ENCODE results near the gene LHX1. TPM values are rescaled to one million over a fixed set of nuclear protein-coding genes. Genes with fewer than 3 reads are reported as not detected.

Gene LHX1
- total RNA-seq, 1 experiment from 2014 or later: 0.61 TPM

- H3K27ac Mint-ChIP-seq: no peak overlapping the region
- no peak; the same call in 1 of the 2 replicates for ATAC-seq
- TF ChIP-seq ZBTB43 (CRISPR knock-in tag; IDR thresholded peaks at IDR 0.05): no peak
- no peak for TF ChIP-seq ARID4B (CRISPR knock-in tag; IDR thresholded peaks at IDR 0.05; ENCODE audit: borderline replicate concordance)
- no peak for TF ChIP-seq ELF4 (CRISPR knock-in tag; IDR thresholded peaks at IDR 0.05; ENCODE audit: low read depth)
- no peak for TF ChIP-seq STAT6 (CRISPR knock-in tag; conservative IDR thresholded peaks at IDR 0.05; ENCODE audit: low read depth)
- ChIA-PET POLR2A (interaction anchor here (0.6 kb wide), 1 partner anchor 559 kb away, joined by 3 read pairs; no protein-coding TSS in a partner anchor), CTCF (interaction anchor here (0.8 kb wide), 1 partner anchor 274 kb away, joined by 3 read pairs; no protein-coding TSS in a partner anchor)
- no peaks in the 10 kb centered on the region for H3K9me3 Mint-ChIP-seq
- H3K36me3 Mint-ChIP-seq: no peaks in the 10 kb centered on the region
- no peak overlapping the region for H3K4me3 Mint-ChIP-seq
- no peaks in the 10 kb centered on the region for H3K27me3 Mint-ChIP-seq (ENCODE audit: low read depth)
- DNase-seq (ENCODE audit: low spot score): no peak
- peaks cover 16% of the 10 kb centered on the region for H3K4me1 Mint-ChIP-seq
Observed at GRCh38 chr17:36899250-36900159, 37.8 kb upstream of the LHX1 start.

GRCh38 chr17:36900160-36900512 is 37.1 kb upstream of the LHX1 start:
- ATAC-seq (no peak), DNase-seq (ENCODE audit: low spot score) (no peak)
- H3K4me3 Mint-ChIP-seq: no peak overlapping the region
- no peak overlapping the region for H3K27ac Mint-ChIP-seq
- H3K4me1 Mint-ChIP-seq: peaks cover 16% of the 10 kb centered on the region
- CTCF ChIA-PET: no interaction called here
- no peaks in the 10 kb centered on the region for H3K36me3 Mint-ChIP-seq
- no peaks in the 10 kb centered on the region for H3K27me3 Mint-ChIP-seq (ENCODE audit: low read depth)
- no peaks in the 10 kb centered on the region for H3K9me3 Mint-ChIP-seq
- POLR2A ChIA-PET: no interaction called here
- TF ChIP-seq ZNF416 (CRISPR knock-in tag; IDR thresholded peaks at IDR 0.05) (no peak), GRHL2 (CRISPR knock-in tag; IDR thresholded peaks at IDR 0.05; ENCODE audit: insufficient replicate concordance, severe bottlenecking) (no peak), ZNF317 (CRISPR knock-in tag; IDR thresholded peaks at IDR 0.05; ENCODE audit: borderline replicate concordance, low read depth) (no peak), ZNF425 (CRISPR knock-in tag; conservative IDR thresholded peaks at IDR 0.05) (no peak), JAZF1 (CRISPR knock-in tag; IDR thresholded peaks at IDR 0.05) (no peak), FOXP1 (CRISPR knock-in tag; IDR thresholded peaks at IDR 0.05; ENCODE audit: borderline replicate concordance) (no peak), TEAD1 (CRISPR knock-in tag; IDR thresholded peaks at IDR 0.05) (no peak), HMGXB4 (CRISPR knock-in tag; IDR thresholded peaks at IDR 0.05) (no peak), IRF2 (CRISPR knock-in tag; IDR thresholded peaks at IDR 0.05; ENCODE audit: borderline replicate concordance, low read depth) (no peak), ZNF219 (CRISPR knock-in tag; IDR thresholded peaks at IDR 0.05; ENCODE audit: borderline replicate concordance) (no peak), ATF2 (CRISPR knock-in tag; IDR thresholded peaks at IDR 0.05; ENCODE audit: borderline replicate concordance, low read depth) (no peak), MAX (CRISPR knock-in tag; IDR thresholded peaks at IDR 0.05) (no peak)
